ENCODE measurements around the gene SH2D3A. TPM values are rescaled to one million over a fixed set of nuclear protein-coding genes. Genes with fewer than 3 reads are reported as not detected.

Gene SH2D3A
- total RNA-seq, 1 experiment from 2014 or later: 17.9 TPM

GRCh38 chr19:6754136-6754535 is 13.1 kb downstream of the SH2D3A start:
- Histone ChIP-seq H3K27me3 (ENCODE audit: insufficient read depth, low read length) (no peaks in the 10 kb centered on the region; the same call in 1 of the 2 replicates), H4K8ac (replicated peaks; ENCODE audit: insufficient read length, low read depth, low read length) (no peak overlapping the region), H3K27ac (ENCODE audit: insufficient read length, low read depth, low read length) (no peak overlapping the region), H3K23me2 (ENCODE audit: insufficient read length, low read depth, low read length, poor library complexity, severe bottlenecking) (peaks cover 4% of the 10 kb centered on the region), H3K18ac (ENCODE audit: insufficient read length, low read depth, low read length) (no peak overlapping the region), H3K4me1 (ENCODE audit: insufficient read depth, low read length) (no peaks in the 10 kb centered on the region; the same call in 1 of the 2 replicates), H3K4ac (ENCODE audit: low read depth, low read length) (no peak overlapping the region), H3K23ac (ENCODE audit: insufficient read length, low read depth, low read length) (no peak overlapping the region), H2BK12ac (ENCODE audit: insufficient read length, low read depth, low read length) (no peak overlapping the region), H2AFZ (ENCODE audit: low read length) (no peak overlapping the region), H2AK5ac (ENCODE audit: insufficient read length, low read length) (no peak overlapping the region), H2BK5ac (ENCODE audit: insufficient read length, low read length) (no peak overlapping the region), H4K20me1 (ENCODE audit: control insufficient read depth, insufficient read depth, insufficient read length) (no peaks in the 10 kb centered on the region), H3K9ac (ENCODE audit: extremely low read depth, insufficient read length, low read length) (no peak overlapping the region), H4K5ac (ENCODE audit: insufficient read length, low read depth, low read length) (no peak overlapping the region), H3K4me2 (ENCODE audit: insufficient read depth, insufficient read length, low read length) (no peak overlapping the region), H3T11ph (ENCODE audit: low read length) (no peak overlapping the region), H4K91ac (ENCODE audit: insufficient read length, low read depth, low read length) (no peak overlapping the region), H3K79me1 (ENCODE audit: insufficient read depth, low read depth, low read length, poor library complexity, severe bottlenecking) (no peaks in the 10 kb centered on the region), H3K56ac (ENCODE audit: insufficient read length, low read depth, low read length) (no peak overlapping the region), H3K14ac (ENCODE audit: insufficient read depth, low read length) (no peak overlapping the region), H2BK120ac (ENCODE audit: low read depth, low read length, poor library complexity, severe bottlenecking) (no peak overlapping the region), H2BK20ac (ENCODE audit: low read depth, low read length, poor library complexity, severe bottlenecking) (no peak overlapping the region), H2BK15ac (ENCODE audit: low read depth, low read length) (no peak overlapping the region), H3K79me2 (ENCODE audit: insufficient read depth, low read length) (no peaks in the 10 kb centered on the region), H3K9me3 (ENCODE audit: control insufficient read depth, low read depth, low read length) (no peaks in the 10 kb centered on the region)
- no CpG with 5 or more reads among the region's 22 CpGs for WGBS (ENCODE audit: extremely low coverage, insufficient read length, low lambda C conversion rate)
- no peak for DNase-seq
- no peak overlapping the region for H3K27ac Mint-ChIP-seq
- TF ChIP-seq CTCF (conservative IDR thresholded peaks at IDR 0.05): no peak
- no peaks in the 10 kb centered on the region for H3K27me3 Mint-ChIP-seq (ENCODE audit: low read depth)
- peak overlapping the region in 1 of 2 experiments; percentile 86; a peak in 1 of 5 replicates for H3K4me3 Mint-ChIP-seq
- H3K9me3 Mint-ChIP-seq: no peaks in the 10 kb centered on the region
- H3K4me1 Mint-ChIP-seq: peaks cover 5% of the 10 kb centered on the region in 2 experiments; a peak in 2 of 4 replicates
- peaks cover 20 to 46% (median 40%) of the 10 kb centered on the region in 3 experiments for H3K36me3 Mint-ChIP-seq (ENCODE audit: insufficient read depth in 1 of 3, low read depth in 3 of 3)
